Neural progenitor cell (in vitro differentiated cells): ENCODE results near the gene ATXN1.

ENCODE experiments used
- CTCF ChIP-seq: fragments of 200-600 bp; sonication (generic); IDR thresholded peaks from 2 replicates; pipeline ENCODE4 v1.5.1; 2017; ENCODE audit warnings: antibody characterized with exemption, mild to moderate bottlenecking
- EZH2phosphoT487 ChIP-seq: fragments of 200-600 bp; sonication (generic); IDR thresholded peaks from 2 replicates; pipeline ENCODE4 v1.6.1; 2017; ENCODE audit warnings: antibody characterized with exemption

- TF ChIP-seq CTCF: no peak
- no peak for TF ChIP-seq EZH2phosphoT487
These were observed 339.7 kb downstream of the ATXN1 start for GRCh38 chr6:16421462-16421960.
